WTC11 (cell line): ENCODE measurements around the gene CYP2A6. TPM values are rescaled to one million over a fixed set of nuclear protein-coding genes. Genes with fewer than 3 reads are reported as not detected.
"Not testable (repeated sequence)": the region's sequence is repeated elsewhere in the genome, so short reads cannot be mapped to it uniquely, and the experiment has no call there.

ENCODE experiments used
- ATAC-seq: fragments of 200-7000 bp; cut with Tn5 transposase; 2 replicates; pipeline ENCODE4 v1.10.0; 2021; ENCODE audit warnings: mild to moderate bottlenecking, moderate library complexity
- CTCF ChIA-PET: fragments of 300-600 bp; sonication (Branson Sonifier 250); formaldehyde crosslinking; loops from one replicate; lab custom pipeline; 2021; ENCODE audit warnings: antibody characterized with exemption; lab: Charles Lee
- POLR2A ChIA-PET: fragments of 350-600 bp; sonication (Branson Sonifier 250); formaldehyde crosslinking; loops from one replicate; lab custom pipeline; 2021; ENCODE audit warnings: antibody characterized with exemption; lab: Charles Lee
- DNase-seq: peaks from one replicate; pipeline ENCODE4 v3.0.0; 2021; ENCODE audit warnings: low spot score
- H3K27ac Mint-ChIP-seq: 2 replicates; pipeline ENCODE4 v1.8.0; 2021; ENCODE audit warnings: mixed read lengths
- H3K27me3 Mint-ChIP-seq: 2 replicates; pipeline ENCODE4 v1.8.0; 2021; ENCODE audit warnings: low read depth, mild to moderate bottlenecking, moderate library complexity, mixed read lengths
- H3K36me3 Mint-ChIP-seq: 2 replicates; pipeline ENCODE4 v1.8.0; 2021; ENCODE audit warnings: mixed read lengths
- H3K4me1 Mint-ChIP-seq: 2 replicates; pipeline ENCODE4 v1.8.0; 2022; ENCODE audit warnings: mixed read lengths
- H3K4me3 Mint-ChIP-seq: 2 replicates; pipeline ENCODE4 v1.8.0; 2021; ENCODE audit warnings: mild to moderate bottlenecking, moderate library complexity, mixed read lengths
- H3K9me3 Mint-ChIP-seq: 2 replicates; pipeline ENCODE4 v1.8.0; 2021; ENCODE audit warnings: mixed read lengths
- ATF1 ChIP-seq: sonication (generic); formaldehyde crosslinking; IDR thresholded peaks from 2 replicates; pipeline ENCODE4 v1.8.1; 2023; ENCODE audit warnings: mild to moderate bottlenecking, moderate library complexity, missing genetic modification reagents
- CBFB ChIP-seq: sonication (generic); formaldehyde crosslinking; IDR thresholded peaks from 2 replicates; pipeline ENCODE4 v1.8.1; 2022; ENCODE audit warnings: mild to moderate bottlenecking, low read depth, missing genetic modification reagents
- CREB1 ChIP-seq: sonication (generic); formaldehyde crosslinking; IDR thresholded peaks from 2 replicates; pipeline ENCODE4 v1.8.0; 2023; ENCODE audit warnings: mild to moderate bottlenecking, missing genetic modification reagents
- GABPB1 ChIP-seq: sonication (generic); formaldehyde crosslinking; IDR thresholded peaks from 2 replicates; pipeline ENCODE4 v1.8.1; 2023; ENCODE audit warnings: mild to moderate bottlenecking, missing genetic modification reagents
- GTF2I ChIP-seq: fragments of 250-450 bp; sonication (Bioruptor Pico); conservative IDR thresholded peaks from 2 replicates; pipeline ENCODE4 v1.4.0; 2021; ENCODE audit warnings: mild to moderate bottlenecking
- JUN ChIP-seq: sonication (generic); formaldehyde crosslinking; IDR thresholded peaks from 2 replicates; pipeline ENCODE4 v1.8.0; 2023; ENCODE audit warnings: mild to moderate bottlenecking, missing genetic modification reagents
- TEAD1 ChIP-seq: sonication (generic); formaldehyde crosslinking; IDR thresholded peaks from 2 replicates; pipeline ENCODE4 v1.8.0; 2022; ENCODE audit warnings: mild to moderate bottlenecking, missing genetic modification reagents
- ZNF423 ChIP-seq: fragments of 250-450 bp; sonication (Bioruptor Pico); IDR thresholded peaks from 2 replicates; pipeline ENCODE4 v2.1.2; 2022; ENCODE audit warnings: mild to moderate bottlenecking, moderate library complexity
- ZNF671 ChIP-seq: fragments of 250-450 bp; sonication (Bioruptor Pico); IDR thresholded peaks from 2 replicates; pipeline ENCODE4 v1.8.0; 2021; ENCODE audit warnings: mild to moderate bottlenecking
- total RNA-seq: library from RNA; stranded (reverse); gene quantifications from 3 replicates; pipeline ENCODE4 v1.2.3, GENCODE V29; 2021
- TF ChIP-seq, protein P1 (sequence below): sonication (generic); formaldehyde crosslinking; IDR thresholded peaks from 2 replicates; pipeline ENCODE4 v1.8.1; 2023; ENCODE audit warnings: mild to moderate bottlenecking, missing genetic modification reagents
- TF ChIP-seq, protein P2 (sequence below): sonication (generic); formaldehyde crosslinking; IDR thresholded peaks from 2 replicates; pipeline ENCODE4 v1.8.1; 2022; ENCODE audit warnings: missing genetic modification reagents, borderline replicate concordance
- TF ChIP-seq, protein P3 (sequence below): sonication (generic); formaldehyde crosslinking; IDR thresholded peaks from 2 replicates; pipeline ENCODE4 v1.8.1; 2023; ENCODE audit warnings: mild to moderate bottlenecking, missing genetic modification reagents
- TF ChIP-seq, protein P4 (sequence below): sonication (generic); formaldehyde crosslinking; IDR thresholded peaks from 2 replicates; pipeline ENCODE4 v1.8.1; 2023; ENCODE audit warnings: mild to moderate bottlenecking, missing genetic modification reagents, moderate library complexity
- TF ChIP-seq, protein P5 (sequence below): fragments of 200-600 bp; IDR thresholded peaks from 2 replicates; pipeline ENCODE4 v1.8.0; 2022; ENCODE audit warnings: antibody characterized with exemption

The CYP2A6 gene
- total RNA-seq, 1 experiment from 2014 or later = 0.28 TPM

DNA sequence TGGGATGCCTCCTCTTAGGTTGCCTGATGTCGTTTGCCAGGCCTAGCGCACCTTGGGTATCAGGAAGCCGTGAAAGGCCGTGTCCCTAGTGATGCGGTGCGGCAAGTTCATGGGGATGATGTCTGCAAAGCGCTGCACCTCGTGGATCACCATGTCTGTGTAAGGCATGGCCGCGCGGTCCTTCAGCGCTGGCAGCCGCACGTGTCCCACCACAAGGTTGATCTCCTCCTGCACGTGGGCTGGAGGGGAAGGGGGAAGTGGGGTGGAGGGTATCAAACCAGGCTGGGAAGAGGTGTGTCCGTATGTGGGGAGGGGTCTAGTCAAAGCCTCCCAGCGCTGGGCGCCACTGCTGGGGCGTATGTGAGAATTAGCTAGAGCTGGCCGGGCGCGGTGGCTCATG lies 28.1 kb downstream of the CYP2A6 start:
- POLR2A ChIA-PET = no interaction called here
- Mint-ChIP-seq H3K27me3 (peaks cover 14% of the 10 kb centered on the region), H3K9me3 (no peaks in the 10 kb centered on the region), H3K27ac (peak overlapping the region; percentile 68), H3K4me1 (peaks cover 16% of the 10 kb centered on the region), H3K4me3 (no peak overlapping the region), H3K36me3 (no peaks in the 10 kb centered on the region)
- CTCF ChIA-PET = no interaction called here
- DNase-seq (no peak), ATAC-seq (no peak)
- no peak for TF ChIP-seq JUN (CRISPR knock-in tag)
- TF ChIP-seq ZNF423 = no peak
- TF ChIP-seq, protein P1, sequence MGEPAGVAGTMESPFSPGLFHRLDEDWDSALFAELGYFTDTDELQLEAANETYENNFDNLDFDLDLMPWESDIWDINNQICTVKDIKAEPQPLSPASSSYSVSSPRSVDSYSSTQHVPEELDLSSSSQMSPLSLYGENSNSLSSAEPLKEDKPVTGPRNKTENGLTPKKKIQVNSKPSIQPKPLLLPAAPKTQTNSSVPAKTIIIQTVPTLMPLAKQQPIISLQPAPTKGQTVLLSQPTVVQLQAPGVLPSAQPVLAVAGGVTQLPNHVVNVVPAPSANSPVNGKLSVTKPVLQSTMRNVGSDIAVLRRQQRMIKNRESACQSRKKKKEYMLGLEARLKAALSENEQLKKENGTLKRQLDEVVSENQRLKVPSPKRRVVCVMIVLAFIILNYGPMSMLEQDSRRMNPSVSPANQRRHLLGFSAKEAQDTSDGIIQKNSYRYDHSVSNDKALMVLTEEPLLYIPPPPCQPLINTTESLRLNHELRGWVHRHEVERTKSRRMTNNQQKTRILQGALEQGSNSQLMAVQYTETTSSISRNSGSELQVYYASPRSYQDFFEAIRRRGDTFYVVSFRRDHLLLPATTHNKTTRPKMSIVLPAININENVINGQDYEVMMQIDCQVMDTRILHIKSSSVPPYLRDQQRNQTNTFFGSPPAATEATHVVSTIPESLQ (CRISPR knock-in tag) = no peak
- no peak for TF ChIP-seq CREB1 (CRISPR knock-in tag)
- no peak for TF ChIP-seq ATF1 (CRISPR knock-in tag)
- TF ChIP-seq, protein P2, sequence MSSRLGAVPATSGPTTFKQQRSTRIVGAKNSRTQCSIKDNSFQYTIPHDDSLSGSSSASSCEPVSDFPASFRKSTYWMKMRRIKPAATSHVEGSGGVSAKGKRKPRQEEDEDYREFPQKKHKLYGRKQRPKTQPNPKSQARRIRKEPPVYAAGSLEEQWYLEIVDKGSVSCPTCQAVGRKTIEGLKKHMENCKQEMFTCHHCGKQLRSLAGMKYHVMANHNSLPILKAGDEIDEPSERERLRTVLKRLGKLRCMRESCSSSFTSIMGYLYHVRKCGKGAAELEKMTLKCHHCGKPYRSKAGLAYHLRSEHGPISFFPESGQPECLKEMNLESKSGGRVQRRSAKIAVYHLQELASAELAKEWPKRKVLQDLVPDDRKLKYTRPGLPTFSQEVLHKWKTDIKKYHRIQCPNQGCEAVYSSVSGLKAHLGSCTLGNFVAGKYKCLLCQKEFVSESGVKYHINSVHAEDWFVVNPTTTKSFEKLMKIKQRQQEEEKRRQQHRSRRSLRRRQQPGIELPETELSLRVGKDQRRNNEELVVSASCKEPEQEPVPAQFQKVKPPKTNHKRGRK (CRISPR knock-in tag) = no peak
- TF ChIP-seq, protein P3, sequence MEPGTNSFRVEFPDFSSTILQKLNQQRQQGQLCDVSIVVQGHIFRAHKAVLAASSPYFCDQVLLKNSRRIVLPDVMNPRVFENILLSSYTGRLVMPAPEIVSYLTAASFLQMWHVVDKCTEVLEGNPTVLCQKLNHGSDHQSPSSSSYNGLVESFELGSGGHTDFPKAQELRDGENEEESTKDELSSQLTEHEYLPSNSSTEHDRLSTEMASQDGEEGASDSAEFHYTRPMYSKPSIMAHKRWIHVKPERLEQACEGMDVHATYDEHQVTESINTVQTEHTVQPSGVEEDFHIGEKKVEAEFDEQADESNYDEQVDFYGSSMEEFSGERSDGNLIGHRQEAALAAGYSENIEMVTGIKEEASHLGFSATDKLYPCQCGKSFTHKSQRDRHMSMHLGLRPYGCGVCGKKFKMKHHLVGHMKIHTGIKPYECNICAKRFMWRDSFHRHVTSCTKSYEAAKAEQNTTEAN = no peak
- TF ChIP-seq GABPB1 (CRISPR knock-in tag) = no peak
- TF ChIP-seq ZNF671 (CRISPR knock-in tag) = no peak
- no peak for TF ChIP-seq TEAD1
- TF ChIP-seq, protein P4, sequence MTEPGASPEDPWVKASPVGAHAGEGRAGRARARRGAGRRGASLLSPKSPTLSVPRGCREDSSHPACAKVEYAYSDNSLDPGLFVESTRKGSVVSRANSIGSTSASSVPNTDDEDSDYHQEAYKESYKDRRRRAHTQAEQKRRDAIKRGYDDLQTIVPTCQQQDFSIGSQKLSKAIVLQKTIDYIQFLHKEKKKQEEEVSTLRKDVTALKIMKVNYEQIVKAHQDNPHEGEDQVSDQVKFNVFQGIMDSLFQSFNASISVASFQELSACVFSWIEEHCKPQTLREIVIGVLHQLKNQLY (CRISPR knock-in tag) = no peak
- TF ChIP-seq CBFB (CRISPR knock-in tag) = no peak

DNA sequence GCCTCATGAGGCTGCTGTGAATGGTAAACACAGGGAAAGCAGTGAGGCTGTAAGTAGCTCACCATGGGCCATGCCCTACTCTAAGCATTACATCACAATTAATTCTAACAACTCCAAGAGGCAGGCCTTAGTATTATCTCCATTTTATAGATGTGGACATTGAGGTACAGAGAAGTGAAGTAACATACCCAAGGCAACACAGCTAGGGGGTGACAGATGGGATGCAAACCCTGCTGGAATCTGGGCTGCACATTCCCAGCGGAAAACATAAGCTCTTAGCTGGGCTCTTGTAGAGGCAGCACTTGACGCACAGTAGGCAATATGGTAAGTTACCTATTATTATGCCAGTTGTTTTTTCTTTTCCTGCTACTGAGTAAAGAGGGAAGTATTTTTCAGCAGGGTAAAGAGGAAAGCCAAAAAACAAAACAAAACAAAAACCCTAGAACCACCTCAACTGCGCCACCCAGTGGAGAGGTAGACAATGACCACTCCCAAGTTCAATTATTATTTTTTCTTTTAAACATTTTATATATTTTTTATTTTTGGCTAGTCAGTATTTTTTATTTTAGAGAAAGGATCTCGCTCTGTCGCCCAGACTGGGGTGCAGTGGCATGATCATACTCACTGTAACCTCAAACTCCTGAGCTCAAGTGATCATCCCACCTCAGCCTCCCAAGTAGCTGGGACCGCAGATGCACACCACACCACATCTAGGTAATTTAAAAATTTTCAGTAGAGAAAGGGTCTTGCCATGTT lies 30.6 kb downstream of the CYP2A6 start:
- DNase-seq, H3K4me3 Mint-ChIP-seq, H3K36me3 Mint-ChIP-seq, POLR2A ChIA-PET, H3K9me3 Mint-ChIP-seq: not testable (repeated sequence)
- Mint-ChIP-seq H3K27me3 (peaks cover 31% of the 10 kb centered on the region), H3K4me1 (peaks cover 16% of the 10 kb centered on the region), H3K27ac (peak overlapping the region; percentile 47; the same call in 1 of the 2 replicates)
- CTCF ChIA-PET = interaction anchor here (0.7 to 3.5 kb wide), 20 partner anchors 8 to 444 kb away, joined by 3 to 36 read pairs (median 4); partner anchors contain the start of genes COQ8B, HNRNPUL1 and ITPKC
- TF ChIP-seq GTF2I (CRISPR knock-in tag) = 0 out of 2 replicates have a peak, but pooled peaks have one; percentile 11
- TF ChIP-seq, protein P5, sequence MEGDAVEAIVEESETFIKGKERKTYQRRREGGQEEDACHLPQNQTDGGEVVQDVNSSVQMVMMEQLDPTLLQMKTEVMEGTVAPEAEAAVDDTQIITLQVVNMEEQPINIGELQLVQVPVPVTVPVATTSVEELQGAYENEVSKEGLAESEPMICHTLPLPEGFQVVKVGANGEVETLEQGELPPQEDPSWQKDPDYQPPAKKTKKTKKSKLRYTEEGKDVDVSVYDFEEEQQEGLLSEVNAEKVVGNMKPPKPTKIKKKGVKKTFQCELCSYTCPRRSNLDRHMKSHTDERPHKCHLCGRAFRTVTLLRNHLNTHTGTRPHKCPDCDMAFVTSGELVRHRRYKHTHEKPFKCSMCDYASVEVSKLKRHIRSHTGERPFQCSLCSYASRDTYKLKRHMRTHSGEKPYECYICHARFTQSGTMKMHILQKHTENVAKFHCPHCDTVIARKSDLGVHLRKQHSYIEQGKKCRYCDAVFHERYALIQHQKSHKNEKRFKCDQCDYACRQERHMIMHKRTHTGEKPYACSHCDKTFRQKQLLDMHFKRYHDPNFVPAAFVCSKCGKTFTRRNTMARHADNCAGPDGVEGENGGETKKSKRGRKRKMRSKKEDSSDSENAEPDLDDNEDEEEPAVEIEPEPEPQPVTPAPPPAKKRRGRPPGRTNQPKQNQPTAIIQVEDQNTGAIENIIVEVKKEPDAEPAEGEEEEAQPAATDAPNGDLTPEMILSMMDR = peak; percentile 80
- ATAC-seq = peak; percentile 29; the same call in 1 of the 2 replicates
